Endometrium (tissue), 2 donors: ENCODE results near the gene MPZL2.

Experiments used
- FAIRE-seq: peaks from 2 replicates; lab custom pipeline; 2012; peaks lifted over from hg19 to GRCh38; lab: Jason Lieb, UNC
- donor health status: control.
- donor health status: control.

MPZL2 gene

DNA sequence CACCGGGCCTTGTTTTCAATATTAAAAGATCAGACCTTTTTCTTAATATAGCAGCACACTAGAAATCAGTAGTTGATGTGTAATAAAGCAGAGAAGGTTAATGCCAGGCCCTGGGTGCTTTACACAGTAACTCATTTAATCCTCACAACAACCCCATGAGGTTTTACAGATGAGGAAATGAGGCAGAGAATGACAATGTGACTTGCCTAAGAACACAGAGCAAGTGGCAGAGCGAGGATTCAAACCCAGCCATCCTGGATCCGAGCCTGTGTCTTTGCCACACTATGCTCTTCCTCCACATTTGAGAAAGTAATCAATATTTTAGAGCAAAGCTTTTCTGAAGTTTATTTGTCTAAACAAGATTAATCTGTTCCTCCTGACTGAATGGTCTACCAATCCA is 46.5 kb downstream of the MPZL2 start:
- FAIRE-seq = no peak

DNA sequence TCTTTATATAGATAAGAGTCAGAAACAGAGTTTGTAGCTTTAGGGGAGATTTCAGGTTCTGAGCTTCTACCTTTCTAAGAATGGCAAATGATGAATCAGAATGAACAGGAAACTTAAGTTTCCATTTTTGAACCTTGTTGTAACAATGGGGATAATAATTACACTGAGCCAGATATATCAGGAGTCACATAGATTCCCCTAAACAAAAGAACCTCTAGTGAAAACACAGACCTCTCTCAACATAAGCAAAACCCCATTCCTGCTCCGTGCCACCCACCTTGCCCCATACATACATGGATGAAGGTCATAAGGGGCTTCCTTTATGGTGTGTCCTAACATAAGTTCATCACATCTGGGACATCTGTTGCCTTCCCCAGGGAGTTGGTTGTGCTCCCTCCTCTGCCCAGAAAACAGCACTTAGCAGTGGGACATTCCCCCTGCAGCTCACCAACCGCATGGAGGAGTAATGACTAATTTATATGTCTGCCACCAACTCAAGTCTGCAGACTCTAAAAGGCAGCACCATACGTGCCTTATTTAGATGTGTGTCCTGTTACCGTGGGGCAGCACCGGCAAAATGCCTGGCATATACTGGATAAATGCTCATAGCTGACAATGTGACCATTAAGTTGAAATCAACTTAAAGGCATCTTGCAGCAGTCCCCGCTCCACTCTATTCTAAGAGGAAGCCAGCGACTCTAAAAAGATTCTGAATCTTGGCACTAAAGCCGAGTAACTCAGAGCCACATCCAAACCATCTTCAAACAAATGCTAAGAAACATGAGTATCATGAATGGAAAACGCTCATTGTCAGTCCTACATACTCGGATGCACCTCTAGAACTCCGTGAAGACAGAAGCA is 47.2 kb downstream of the MPZL2 start:
- no peak for FAIRE-seq

DNA sequence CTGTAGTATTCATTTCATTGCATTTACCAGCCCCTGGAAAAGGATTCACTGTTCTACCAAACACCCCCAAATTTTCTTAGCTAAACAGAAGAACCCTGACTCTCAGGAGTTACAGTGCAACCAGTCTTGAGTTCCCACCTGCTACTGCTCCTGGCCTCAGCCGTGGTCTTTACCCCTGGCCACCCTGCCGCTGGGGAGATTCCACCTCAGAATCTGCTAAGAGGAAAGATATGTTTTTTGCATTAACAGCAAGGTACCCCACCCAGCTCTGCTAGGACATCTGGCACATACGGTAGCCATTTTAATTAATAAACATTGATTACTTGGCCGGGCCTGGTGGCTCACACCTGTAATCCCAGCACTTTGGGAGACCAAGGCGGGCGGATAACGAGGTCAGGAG is 48.3 kb downstream of the MPZL2 start:
- FAIRE-seq = no peak

DNA sequence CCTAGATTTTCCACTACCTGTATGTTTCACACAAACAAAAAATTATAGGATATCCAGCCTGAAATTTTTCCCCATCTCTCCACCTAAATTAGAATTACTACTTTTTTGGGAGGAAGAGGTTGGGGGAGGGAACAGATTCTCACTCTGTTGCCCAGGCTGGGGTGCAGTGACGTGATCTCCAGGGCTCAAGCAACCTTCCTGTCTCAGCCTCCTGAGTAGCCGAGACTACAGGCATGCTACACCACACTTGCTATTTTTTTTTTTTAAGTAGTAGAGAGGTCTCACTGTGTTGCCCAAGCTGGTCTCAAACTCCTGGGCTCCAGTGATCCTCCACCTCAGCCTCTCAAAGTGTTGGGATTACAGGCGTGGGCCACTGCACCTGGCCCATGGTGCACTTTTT is 48.8 kb downstream of the MPZL2 start:
- FAIRE-seq = no peak

DNA sequence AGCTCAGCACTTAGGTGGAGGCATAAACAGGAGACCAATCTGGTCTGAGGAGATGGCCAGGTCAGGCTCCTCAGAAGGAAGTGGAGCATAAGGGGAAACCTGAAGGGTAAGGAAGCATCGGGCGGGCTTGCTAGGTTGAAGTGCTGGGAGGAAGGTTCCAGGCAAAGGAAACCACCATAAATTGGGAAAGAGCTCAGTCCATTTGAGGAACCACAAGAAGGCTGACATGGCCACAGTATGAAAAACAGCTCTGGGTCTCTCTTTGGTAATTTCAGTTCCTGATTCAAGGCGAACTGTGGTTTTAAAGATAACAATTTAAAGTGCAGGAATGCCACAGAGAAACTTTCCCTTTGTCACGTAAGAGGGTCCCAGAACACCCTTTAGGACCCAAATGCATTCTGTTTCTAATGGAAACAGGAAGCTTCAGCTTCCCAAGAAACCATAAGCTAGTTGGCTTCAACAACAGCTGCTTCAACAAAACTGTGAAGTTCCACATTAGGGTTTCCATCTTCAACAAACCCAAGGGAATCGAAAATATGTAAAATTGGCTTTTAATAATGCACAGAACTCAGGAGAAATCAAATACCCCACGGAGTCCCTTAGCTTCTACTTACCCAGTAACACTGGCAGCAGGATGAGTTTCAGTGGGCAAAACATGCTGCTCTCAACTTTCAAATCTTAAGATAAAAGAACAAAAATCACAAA is 49.7 kb downstream of the MPZL2 start:
- no peak for FAIRE-seq

DNA sequence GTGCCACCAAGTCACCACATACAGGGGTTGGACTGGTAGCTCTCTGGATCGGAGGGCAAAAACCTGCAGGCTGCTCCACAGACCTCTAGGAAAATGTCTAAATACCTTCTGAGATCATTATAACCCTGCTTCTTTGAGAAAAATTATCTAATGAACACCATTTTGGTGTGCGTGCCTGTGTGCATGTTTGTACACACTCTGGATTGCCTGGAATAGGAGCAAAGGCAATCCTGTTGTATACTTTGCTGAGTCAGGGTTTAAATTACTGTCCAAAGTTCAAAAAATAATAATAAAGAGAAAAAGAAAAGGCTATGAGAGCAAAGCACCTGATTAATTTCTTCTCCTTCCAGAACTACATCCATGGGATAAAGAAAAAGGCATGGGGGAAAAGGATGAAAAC is 50.3 kb downstream of the MPZL2 start:
- FAIRE-seq = no peak

DNA sequence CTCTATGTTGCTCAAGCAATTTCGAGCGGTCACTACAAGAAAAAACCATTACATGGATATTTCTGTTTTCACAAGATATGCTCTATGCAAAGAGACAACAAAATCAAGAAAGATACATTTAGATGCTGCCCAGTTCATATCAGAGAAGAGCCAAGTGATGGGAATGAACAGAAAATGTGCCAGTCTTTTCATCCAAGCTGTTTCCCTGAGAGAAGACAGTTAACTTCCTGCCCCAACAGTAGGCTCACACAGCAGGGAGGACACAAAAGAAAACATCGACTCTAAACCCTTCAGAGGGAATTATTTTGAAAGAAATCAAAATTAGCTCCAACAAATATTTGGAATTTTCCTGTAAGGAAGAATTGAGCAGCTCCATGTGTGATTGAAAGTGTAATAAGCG is 50.9 kb downstream of the MPZL2 start:
- no peak for FAIRE-seq

DNA sequence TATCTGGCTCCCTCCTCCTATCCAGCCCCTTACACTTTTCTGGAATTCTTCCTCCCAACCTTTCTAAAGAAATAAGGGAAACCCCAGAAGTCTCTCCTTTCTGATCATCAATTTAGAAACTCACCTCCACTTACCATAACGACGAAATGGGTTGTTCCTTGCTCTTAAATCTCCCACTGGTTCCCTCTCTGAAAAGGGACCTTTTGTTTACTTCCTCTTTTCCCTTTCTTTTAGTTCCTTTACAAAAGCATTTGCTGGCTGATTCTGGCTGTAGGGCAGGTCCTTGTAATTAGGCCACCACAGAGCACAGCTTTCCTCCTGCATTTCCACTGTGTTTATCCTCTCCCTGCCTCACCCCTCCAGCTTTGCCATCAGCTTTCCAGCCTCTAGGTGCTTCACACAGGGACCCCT is 51.3 kb downstream of the MPZL2 start:
- no peak for FAIRE-seq

DNA sequence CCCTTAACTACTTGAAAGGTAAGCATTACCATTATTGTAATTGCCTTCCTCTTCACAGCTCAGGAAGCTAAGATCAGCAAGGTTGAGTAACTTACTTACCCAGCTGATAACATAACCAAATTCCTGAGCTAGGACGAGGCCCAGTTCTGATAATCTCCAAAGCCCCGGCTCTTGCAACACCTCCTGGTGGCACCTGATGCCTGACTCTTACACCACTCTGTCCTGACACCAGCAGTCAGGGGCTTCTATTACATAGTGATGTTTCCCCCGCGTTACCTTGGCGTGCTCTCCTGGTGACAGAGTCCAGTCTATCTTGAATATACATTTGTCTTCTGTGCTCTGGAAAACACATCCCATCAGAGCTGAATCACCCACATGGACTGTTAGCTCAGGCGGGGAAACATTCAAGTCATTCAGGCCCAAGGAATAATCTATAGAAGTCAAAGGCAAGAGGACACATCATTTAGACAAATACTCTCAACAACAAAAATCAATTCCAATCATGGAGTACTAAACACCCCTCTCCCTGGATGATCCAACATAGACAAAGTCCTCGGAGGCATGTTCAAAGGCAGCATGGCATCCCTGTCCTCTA is 51.9 kb downstream of the MPZL2 start:
- no peak for FAIRE-seq

DNA sequence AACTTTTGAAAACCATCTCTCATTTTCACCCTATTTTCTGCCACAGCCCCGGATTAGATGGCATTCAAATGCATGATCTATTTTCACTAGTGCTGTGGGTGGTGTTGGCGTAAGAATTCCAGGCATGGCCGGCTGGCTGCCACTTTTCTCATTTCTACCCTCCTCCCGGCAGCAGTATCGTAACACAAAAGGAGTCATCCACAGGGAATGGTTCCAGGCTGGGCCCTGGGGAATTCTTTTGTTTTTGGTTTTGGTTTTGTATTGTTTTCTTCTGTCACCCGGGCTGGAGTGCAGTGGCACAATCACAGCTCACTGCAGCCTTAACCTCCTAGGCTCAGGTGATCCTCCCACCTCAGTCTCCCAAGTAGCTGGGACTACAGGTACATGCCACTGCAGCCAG is 53.1 kb downstream of the MPZL2 start:
- no peak for FAIRE-seq

DNA sequence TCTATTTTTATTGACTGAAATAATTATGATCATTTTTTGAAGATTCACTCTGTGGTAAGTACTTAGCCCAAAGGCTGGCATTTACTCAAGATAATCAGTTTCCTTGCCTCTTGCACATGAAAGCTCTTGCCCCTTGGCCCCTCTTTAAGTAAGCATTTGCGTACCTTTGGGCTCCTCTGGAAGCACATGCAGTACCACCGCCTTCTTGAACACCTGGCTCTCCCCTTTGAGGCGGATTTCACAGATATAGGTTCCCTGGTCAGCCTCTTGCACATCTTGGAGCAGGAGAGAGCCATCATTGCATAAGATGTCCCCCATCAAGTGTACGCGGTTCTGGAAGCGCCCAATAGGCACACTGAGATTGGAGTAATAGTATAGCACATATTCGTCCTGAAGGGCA is 53.8 kb downstream of the MPZL2 start:
- no peak for FAIRE-seq

DNA sequence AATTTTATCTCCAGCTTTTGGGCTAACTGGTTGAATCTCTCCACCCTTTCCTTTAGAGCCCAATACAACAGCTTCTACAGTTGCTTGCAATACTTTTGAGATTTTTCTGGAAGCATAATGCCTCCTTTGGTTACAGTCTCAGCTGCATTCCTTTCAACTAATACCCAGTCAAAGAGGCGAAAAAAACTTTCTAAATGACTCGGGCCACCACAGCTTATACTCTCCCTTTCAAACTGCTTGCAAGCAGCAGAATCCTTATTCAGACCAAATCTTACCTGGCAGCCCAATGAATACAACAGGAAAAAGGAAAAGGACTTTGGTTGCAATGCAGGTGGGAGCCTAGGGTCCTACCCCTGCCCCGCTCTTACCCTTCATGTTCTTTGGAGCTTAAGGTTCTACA is 55.1 kb downstream of the MPZL2 start:
- FAIRE-seq = no peak

DNA sequence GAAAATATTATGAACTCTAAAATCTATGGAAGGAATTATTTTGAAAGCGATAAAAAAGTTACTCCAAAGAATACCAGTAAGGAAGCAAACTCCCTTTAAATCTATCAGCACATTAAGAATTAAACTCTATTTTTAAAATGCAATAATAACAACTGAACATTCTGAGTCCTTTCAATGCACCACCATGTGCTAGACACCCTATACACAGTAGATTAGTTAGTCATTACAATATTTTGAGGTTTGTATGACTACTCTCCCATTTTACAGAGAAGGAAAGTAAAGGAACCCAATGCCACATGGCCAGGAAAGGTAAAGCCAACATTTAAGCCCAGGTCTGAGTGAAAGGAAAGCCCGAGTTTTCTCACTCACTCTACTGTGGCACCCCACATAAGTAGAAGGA is 57.0 kb downstream of the MPZL2 start:
- FAIRE-seq = no peak

DNA sequence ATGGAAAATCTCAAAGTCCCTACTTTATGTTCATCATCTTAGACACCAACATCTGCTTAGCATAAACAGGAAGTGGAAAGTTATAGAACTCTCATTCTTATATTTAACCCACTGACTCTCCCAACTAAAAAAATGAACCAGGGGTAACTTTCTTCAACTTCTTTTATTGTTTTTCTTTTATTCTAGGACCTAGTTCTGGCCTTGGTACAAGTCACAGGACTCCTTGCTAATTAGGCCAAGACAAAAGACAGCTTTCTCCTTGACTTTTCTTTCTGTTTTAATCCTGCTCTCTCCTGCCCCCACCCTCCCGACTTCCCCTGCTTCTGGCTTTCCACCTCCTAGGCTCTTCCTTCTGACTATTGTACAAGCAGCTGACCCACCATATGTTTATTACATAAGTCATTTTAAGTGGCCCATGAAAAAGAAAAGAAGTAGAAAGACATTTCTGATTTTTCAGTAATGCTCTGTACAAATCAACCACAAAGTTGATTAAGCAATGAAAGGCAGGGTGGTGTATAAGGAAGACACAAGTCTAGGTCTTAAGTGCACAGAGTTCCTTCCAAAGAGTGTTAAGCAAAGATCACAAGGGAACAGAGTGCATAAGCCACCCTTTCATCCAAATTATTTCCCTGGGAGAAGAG is 57.6 kb downstream of the MPZL2 start:
- no peak for FAIRE-seq

DNA sequence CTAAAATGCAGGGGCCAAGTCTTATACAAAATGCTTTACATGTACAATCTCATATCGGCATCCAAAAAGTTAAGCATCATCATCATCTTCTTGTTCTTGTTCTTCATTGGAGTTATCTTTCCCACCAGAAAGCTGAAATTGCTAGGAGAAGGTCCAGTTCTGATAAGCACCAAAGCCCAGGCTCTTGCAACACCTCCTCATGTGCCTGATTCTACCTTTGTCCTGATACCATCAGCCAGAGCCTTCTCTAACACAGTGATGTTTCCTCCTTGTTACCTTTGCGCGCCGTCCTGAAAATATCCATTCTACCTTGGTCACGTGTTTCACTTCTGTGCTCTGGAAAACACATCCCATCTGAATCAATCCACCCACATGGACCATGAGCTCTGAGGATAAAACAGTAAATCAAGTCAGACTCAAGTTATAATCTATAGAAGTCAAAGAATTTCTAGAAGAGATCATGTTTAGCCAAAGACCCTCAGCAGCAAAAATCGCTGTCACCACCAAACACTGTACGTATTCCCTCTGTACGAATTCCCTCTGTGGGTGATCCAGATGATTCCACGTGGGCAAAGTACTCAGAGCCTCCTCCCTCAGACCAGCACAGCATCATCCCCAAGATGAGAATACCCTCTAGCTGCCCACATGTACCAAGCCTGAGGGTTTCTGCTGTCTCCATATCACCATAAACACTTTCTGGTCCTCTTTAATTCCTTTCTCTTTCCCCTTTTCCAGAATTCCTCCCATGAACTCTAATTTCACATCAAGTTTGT is 58.3 kb downstream of the MPZL2 start:
- FAIRE-seq = no peak
